ENCODE data around the gene ATP6V1D.

Gene ATP6V1D

DNA sequence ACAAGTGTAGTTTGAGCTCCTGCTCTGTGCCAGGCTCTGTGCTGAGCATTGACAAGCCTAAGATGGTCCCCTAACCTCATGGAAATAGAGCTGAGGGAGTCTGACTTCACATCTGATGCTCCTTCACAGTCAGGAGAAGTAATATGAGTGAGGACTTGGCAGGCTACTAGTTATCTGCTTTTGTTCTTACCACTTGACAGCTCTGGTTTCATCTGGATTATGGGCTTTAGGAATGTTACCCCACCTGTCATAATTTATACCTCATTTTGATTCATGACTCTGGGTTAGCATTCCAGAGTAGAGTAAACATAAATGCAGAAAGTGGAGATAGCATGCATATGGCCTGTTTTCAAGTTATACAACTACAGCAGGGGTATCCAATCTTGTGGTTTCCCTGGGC is 40.5 kb downstream of the ATP6V1D start:
- TF ChIP-seq, protein P1, sequence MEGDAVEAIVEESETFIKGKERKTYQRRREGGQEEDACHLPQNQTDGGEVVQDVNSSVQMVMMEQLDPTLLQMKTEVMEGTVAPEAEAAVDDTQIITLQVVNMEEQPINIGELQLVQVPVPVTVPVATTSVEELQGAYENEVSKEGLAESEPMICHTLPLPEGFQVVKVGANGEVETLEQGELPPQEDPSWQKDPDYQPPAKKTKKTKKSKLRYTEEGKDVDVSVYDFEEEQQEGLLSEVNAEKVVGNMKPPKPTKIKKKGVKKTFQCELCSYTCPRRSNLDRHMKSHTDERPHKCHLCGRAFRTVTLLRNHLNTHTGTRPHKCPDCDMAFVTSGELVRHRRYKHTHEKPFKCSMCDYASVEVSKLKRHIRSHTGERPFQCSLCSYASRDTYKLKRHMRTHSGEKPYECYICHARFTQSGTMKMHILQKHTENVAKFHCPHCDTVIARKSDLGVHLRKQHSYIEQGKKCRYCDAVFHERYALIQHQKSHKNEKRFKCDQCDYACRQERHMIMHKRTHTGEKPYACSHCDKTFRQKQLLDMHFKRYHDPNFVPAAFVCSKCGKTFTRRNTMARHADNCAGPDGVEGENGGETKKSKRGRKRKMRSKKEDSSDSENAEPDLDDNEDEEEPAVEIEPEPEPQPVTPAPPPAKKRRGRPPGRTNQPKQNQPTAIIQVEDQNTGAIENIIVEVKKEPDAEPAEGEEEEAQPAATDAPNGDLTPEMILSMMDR (conservative IDR thresholded peaks at IDR 0.05) = no peak
- no peak overlapping the region for H3K27ac ChIP-seq

DNA sequence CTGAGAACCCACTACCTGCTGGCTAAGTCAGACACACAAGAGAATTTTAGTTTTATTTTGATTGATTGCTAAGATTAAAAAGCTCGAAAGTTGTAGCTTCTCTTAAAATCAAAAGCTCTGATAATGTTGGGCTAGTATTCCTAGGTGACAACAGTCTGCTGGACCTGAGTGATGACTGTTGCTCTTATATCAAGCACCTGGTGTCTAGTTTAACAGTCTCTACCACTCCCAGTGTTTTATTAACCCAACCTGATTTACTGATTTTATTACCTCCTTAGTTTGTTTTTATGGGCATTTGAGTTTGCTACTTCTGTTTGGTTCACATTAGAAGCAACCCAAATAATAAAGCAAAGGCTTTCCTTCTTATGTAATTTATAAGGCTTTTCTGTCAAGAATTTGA is 41.8 kb downstream of the ATP6V1D start:
- H3K27ac ChIP-seq = no peak overlapping the region; the same call in 1 of the 2 replicates
- TF ChIP-seq, protein P1 (conservative IDR thresholded peaks at IDR 0.05) = no peak

- no peak overlapping the region for H3K27ac ChIP-seq
- TF ChIP-seq, protein P1 (conservative IDR thresholded peaks at IDR 0.05) = no peak
Observed at GRCh38 chr14:67313153-67313552, 46.5 kb downstream of the ATP6V1D start.

- TF ChIP-seq, protein P1 (conservative IDR thresholded peaks at IDR 0.05) = no peak
- H3K27ac ChIP-seq = no peak overlapping the region
Observed at GRCh38 chr14:67311868-67312267, 47.7 kb downstream of the ATP6V1D start.
